Calu3 (cell line): ENCODE results near the gene SLC16A3. TPM values are rescaled to one million over a fixed set of nuclear protein-coding genes. Genes with fewer than 3 reads are reported as not detected.
"Not testable (repeated sequence)": the region's sequence is repeated elsewhere in the genome, so short reads cannot be mapped to it uniquely, and the experiment has no call there.

Experiments used
- BruUV-seq: library from RNA; stranded (reverse); fragments of 400-500 nt; replicated peaks from 2 replicates; lab custom pipeline; 2021; lab: Mats Ljungman, UMichigan
- CTCF ChIA-PET: fragments of 300-600 bp; sonication (Branson Sonifier 250); formaldehyde crosslinking; loops from one replicate; lab custom pipeline; 2022; ENCODE audit warnings: antibody characterized with exemption; lab: Charles Lee
- DNase-seq: peaks from one replicate; pipeline ENCODE4 v3.0.0; 2022
- H3K27ac Mint-ChIP-seq: one replicate; pipeline ENCODE4 v1.8.0; 2022; ENCODE audit warnings: mixed read lengths; ENCODE audit not compliant: unreplicated experiment
- H3K27me3 Mint-ChIP-seq: one replicate; pipeline ENCODE4 v1.8.0; 2022; ENCODE audit warnings: mixed read lengths; ENCODE audit not compliant: unreplicated experiment
- H3K36me3 Mint-ChIP-seq: one replicate; pipeline ENCODE4 v1.8.0; 2022; ENCODE audit warnings: mild to moderate bottlenecking, moderate library complexity, mixed read lengths; ENCODE audit not compliant: insufficient read depth, unreplicated experiment
- H3K4me1 Mint-ChIP-seq: one replicate; pipeline ENCODE4 v1.8.0; 2022; ENCODE audit warnings: mild to moderate bottlenecking, low read depth, mixed read lengths; ENCODE audit not compliant: unreplicated experiment
- H3K4me3 Mint-ChIP-seq: one replicate; pipeline ENCODE4 v1.8.0; 2022; ENCODE audit warnings: mild to moderate bottlenecking, low read depth, moderate library complexity, mixed read lengths; ENCODE audit not compliant: unreplicated experiment
- H3K9me3 Mint-ChIP-seq: one replicate; pipeline ENCODE4 v1.8.0; 2022; ENCODE audit warnings: low read depth, mixed read lengths; ENCODE audit not compliant: unreplicated experiment
- intact Hi-C: fragments of 100-400 bp; cut with micrococcal nuclease; formaldehyde crosslinking; loops from one replicate; pipeline ENCODE4 v1.10.0; 2022; ENCODE audit not compliant: unreplicated experiment
- total RNA-seq: library from RNA; stranded (reverse); gene quantifications from 2 replicates; pipeline ENCODE4 v1.2.3, GENCODE V29; 2022
- TF ChIP-seq, protein P1 (sequence below): fragments of 200-600 bp; IDR thresholded peaks from one replicate; pipeline ENCODE4 v1.8.0; 2022; ENCODE audit warnings: antibody characterized with exemption; ENCODE audit not compliant: unreplicated experiment

The SLC16A3 gene
- total RNA-seq, 1 experiment from 2014 or later = 47.2 TPM

DNA sequence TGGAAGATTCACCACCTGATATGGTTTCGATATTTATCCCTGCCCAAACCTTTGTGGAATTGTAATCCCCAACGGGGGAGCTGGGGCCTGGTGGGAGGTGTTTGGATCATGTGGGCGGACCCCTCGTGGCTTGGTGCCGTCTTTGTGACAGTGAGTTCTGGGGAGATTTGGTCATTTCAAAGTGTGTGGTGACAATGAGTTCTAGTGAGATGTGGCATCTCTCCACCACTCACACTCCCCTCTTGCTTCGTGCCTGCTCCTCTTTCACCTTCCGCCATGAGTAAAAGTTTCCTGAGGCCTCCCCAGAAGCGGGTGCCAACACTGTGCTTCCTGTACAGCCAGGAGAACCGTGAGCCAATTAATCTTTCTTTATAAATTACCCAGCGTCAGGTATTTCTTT, 25.9 kb upstream of the SLC16A3 start:
- H3K9me3 Mint-ChIP-seq = no peaks in the 10 kb centered on the region
- intact Hi-C loops = no loop called here
- CTCF ChIA-PET = no interaction called here
- BruUV-seq = no TSS peak
- H3K4me3 Mint-ChIP-seq = no peak overlapping the region
- peaks cover 31% of the 10 kb centered on the region for H3K4me1 Mint-ChIP-seq
- no peak overlapping the region for H3K27ac Mint-ChIP-seq
- TF ChIP-seq, protein P1, sequence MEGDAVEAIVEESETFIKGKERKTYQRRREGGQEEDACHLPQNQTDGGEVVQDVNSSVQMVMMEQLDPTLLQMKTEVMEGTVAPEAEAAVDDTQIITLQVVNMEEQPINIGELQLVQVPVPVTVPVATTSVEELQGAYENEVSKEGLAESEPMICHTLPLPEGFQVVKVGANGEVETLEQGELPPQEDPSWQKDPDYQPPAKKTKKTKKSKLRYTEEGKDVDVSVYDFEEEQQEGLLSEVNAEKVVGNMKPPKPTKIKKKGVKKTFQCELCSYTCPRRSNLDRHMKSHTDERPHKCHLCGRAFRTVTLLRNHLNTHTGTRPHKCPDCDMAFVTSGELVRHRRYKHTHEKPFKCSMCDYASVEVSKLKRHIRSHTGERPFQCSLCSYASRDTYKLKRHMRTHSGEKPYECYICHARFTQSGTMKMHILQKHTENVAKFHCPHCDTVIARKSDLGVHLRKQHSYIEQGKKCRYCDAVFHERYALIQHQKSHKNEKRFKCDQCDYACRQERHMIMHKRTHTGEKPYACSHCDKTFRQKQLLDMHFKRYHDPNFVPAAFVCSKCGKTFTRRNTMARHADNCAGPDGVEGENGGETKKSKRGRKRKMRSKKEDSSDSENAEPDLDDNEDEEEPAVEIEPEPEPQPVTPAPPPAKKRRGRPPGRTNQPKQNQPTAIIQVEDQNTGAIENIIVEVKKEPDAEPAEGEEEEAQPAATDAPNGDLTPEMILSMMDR = no peak
- DNase-seq = no peak
- peaks cover 47% of the 10 kb centered on the region for H3K36me3 Mint-ChIP-seq
- no peaks in the 10 kb centered on the region for H3K27me3 Mint-ChIP-seq

DNA sequence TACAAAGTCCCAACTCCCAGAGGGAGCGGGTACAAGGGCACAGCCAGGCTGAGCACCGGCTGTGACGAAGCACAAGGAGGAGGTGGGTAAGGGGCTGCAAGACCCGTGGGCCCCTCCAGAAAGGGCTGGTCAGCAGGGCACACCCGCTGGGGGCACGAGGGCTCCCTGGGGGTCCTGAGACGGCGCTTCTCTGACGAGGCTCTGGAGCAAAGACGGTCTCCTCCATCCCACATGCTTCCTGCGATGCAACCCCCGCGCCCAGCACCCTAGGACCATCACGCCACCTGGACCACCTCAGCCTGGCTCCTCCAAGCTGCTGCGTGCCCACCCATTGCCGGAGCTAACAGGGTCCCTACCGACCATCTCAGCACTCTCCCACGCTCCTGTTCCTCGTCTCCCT, 24.9 kb upstream of the SLC16A3 start:
- TF ChIP-seq, protein P1 = no peak
- peaks cover 31% of the 10 kb centered on the region for H3K4me1 Mint-ChIP-seq
- no TSS peak for BruUV-seq
- no peaks in the 10 kb centered on the region for H3K9me3 Mint-ChIP-seq
- CTCF ChIA-PET = no interaction called here
- intact Hi-C loops = no loop called here
- H3K36me3 Mint-ChIP-seq = peaks cover 39% of the 10 kb centered on the region
- H3K27me3 Mint-ChIP-seq = no peaks in the 10 kb centered on the region
- H3K4me3 Mint-ChIP-seq = no peak overlapping the region
- no peak for DNase-seq
- H3K27ac Mint-ChIP-seq = peak overlapping the region; percentile 28

DNA sequence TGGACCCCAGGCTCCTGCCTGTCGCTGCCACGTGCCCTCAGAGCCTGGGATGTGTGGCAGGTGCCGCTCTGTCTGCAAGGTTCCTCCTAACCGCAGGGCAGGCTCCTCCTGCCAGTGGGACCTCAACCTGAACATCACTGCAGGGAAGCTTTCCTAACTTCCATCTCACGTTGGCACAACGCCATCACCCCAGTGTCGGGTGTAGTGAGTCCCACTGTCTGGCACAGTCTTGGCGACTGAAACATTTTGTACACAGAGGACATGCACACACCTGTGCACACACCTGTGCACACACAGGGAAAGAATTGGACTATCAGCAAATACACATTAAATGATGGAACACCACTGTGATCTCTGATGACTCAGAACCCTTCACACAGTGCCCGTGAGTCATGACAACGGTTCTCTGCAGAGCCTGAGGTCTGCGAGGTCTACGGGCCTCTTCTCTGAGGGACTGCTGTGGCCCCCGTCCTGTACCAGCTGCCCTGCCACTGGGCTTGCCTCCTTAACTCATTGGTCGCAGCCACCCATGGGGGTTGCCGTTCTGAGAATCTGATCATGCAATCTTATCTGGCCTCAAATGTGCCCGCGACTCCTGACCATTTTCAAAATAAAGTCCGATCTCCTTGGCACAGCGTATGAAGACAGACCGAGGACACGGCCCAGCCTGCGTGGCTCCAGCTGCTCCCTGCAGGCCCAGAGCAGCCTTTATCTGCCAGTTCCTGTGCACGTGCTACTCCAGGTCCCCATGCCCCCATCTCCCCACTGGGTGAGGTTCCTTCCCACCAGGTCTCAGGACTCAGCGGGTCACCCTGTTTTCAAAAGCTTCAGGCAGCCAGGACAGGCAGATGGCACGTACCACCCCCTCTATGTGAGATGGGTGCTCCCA, 23.8 kb upstream of the SLC16A3 start:
- peak overlapping the region; percentile 45 for H3K4me3 Mint-ChIP-seq
- CTCF ChIA-PET = interaction anchor here (0.6 to 1.4 kb wide), 5 partner anchors 13 to 32 kb away, joined by 3 to 10 read pairs (median 4); no protein-coding TSS in a partner anchor
- H3K27me3 Mint-ChIP-seq = no peaks in the 10 kb centered on the region
- peaks cover 31% of the 10 kb centered on the region for H3K4me1 Mint-ChIP-seq
- no peaks in the 10 kb centered on the region for H3K9me3 Mint-ChIP-seq
- peak overlapping the region; percentile 89 for H3K27ac Mint-ChIP-seq
- intact Hi-C loops = no loop called here
- TF ChIP-seq, protein P1 = no peak
- H3K36me3 Mint-ChIP-seq = peaks cover 39% of the 10 kb centered on the region
- no TSS peak for BruUV-seq
- DNase-seq = peak; percentile 49

DNA sequence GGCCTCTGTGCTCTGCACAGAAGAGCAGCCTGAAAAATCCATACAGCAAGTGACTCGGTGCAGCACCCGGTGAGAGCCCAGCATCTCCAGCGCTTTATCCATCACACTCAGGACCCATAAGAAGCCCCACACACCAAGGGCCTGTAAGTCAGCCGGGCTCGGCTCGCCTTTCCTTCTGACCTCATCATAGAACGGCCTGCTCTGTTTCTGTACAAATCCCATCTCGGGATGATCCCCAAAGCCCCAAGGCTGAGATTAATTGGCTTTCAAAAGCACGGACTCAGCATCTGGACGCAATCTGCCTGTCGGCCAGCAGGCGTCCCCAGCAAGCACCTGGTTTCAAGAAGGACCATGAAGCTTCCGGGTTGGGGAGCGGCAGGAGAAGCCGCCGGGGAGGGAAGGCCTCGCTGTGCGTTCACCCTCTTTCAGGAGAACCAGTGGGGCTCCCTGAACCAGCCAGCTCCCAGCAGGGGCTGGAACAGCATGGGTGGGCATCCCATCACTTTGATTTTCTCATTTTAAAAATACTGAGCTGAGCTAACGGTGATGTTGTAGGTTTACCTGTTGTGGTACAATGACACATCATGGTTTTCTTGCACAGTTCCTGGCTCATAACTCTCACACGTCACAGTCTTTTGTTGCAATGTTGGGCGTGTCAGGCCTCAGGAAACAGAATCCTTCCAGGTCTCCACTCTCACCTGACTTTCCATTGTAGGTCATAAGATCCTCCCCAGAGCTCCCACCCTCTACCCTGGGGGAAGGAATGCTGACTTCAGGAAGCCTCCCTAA, 22.9 kb upstream of the SLC16A3 start:
- no TSS peak for BruUV-seq
- TF ChIP-seq, protein P1 = peak; percentile 88
- Mint-ChIP-seq H3K27me3 (no peaks in the 10 kb centered on the region), H3K4me1 (peaks cover 31% of the 10 kb centered on the region), H3K27ac (peak overlapping the region; percentile 89), H3K9me3 (no peaks in the 10 kb centered on the region), H3K4me3 (peak overlapping the region; percentile 45), H3K36me3 (peaks cover 39% of the 10 kb centered on the region)
- peak; percentile 85 for DNase-seq
- intact Hi-C loops = no loop called here
- CTCF ChIA-PET = interaction anchor here (0.6 to 1.4 kb wide), 8 partner anchors 12 to 91 kb away, joined by 3 to 10 read pairs (median 4); no protein-coding TSS in a partner anchor

DNA sequence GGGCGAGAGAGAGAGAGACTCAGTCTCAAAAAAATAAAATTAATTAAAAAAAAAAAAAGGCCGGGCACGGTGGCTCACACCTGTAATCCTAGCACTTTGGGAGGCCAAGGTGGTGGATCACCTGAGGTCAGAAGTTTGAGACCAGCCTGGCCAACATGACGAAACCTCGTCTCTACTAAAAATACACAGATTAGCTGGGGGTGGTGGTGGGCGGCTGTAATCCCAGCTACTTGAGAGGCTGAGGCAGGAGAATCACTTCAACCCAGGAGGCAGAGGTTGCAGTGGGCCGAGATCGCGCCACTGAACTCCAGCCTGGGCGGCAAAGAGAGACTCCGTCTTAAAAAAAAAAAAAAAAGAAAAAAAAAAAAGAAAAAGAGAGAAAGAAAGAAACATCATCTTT, 18.2 kb upstream of the SLC16A3 start:
- BruUV-seq, H3K9me3 Mint-ChIP-seq, intact Hi-C loops, DNase-seq, H3K4me3 Mint-ChIP-seq, H3K27ac Mint-ChIP-seq, H3K27me3 Mint-ChIP-seq: not testable (repeated sequence)
- Mint-ChIP-seq H3K36me3 (peaks cover 38% of the 10 kb centered on the region), H3K4me1 (peaks cover 28% of the 10 kb centered on the region)
- CTCF ChIA-PET = interaction anchor here (0.6 kb wide), 1 partner anchor 716 kb away, joined by 3 read pairs; no protein-coding TSS in a partner anchor
